Caco-2 (cell line): Measurements from ENCODE around the gene FIBCD1. TPM values are rescaled to one million over a fixed set of nuclear protein-coding genes. Genes with fewer than 3 reads are reported as not detected.

Source experiments
- BruUV-seq: library from RNA; stranded (reverse); fragments of 400-500 nt; replicated peaks from 2 replicates; lab custom pipeline; 2021; lab: Mats Ljungman, UMichigan
- CTCF ChIA-PET: fragments of 300-600 bp; sonication (Branson Sonifier 250); formaldehyde crosslinking; loops from one replicate; lab custom pipeline; 2022; ENCODE audit warnings: antibody characterized with exemption; lab: Charles Lee
- POLR2A ChIA-PET: fragments of 300-600 bp; sonication (Branson Sonifier 250); formaldehyde crosslinking; loops from one replicate; lab custom pipeline; 2022; ENCODE audit warnings: antibody characterized with exemption; lab: Charles Lee
- DNase-seq, 2 experiments: peaks; one replicate each; pipeline versions ENCODE4 v3.0.0 to v3.0.0-alpha.2; 2020 to 2022
- H3K27me3 ChIP-seq: replicated peaks from 2 replicates; pipeline ENCODE4 v1.6.0; 2011; ENCODE audit warnings: low read length; ENCODE audit not compliant: control insufficient read depth, insufficient read depth
- H3K36me3 ChIP-seq: 2 replicates; pipeline ENCODE4 v1.5.1; 2011; ENCODE audit warnings: low read length; ENCODE audit not compliant: control insufficient read depth, insufficient read depth
- H3K4me1 ChIP-seq: fragments of 250-450 bp; sonication (Bioruptor Pico); 2 replicates; pipeline ENCODE4 v1.5.1; 2020; ENCODE audit warnings: mild to moderate bottlenecking
- H3K4me3 ChIP-seq: 2 replicates; pipeline ENCODE4 v1.5.1; 2011; ENCODE audit warnings: low read depth, mild to moderate bottlenecking, control low read depth, low read length
- H3K9me3 ChIP-seq: fragments of 250-450 bp; sonication (Bioruptor Pico); 2 replicates; pipeline ENCODE4 v1.5.1; 2020; ENCODE audit warnings: mild to moderate bottlenecking, moderate library complexity
- H3K27ac Mint-ChIP-seq: one replicate; pipeline ENCODE4 v1.8.0; 2022; ENCODE audit warnings: mixed read lengths; ENCODE audit not compliant: unreplicated experiment
- H3K27me3 Mint-ChIP-seq: one replicate; pipeline ENCODE4 v1.8.0; 2022; ENCODE audit warnings: mixed read lengths; ENCODE audit not compliant: insufficient read depth, unreplicated experiment
- H3K36me3 Mint-ChIP-seq: one replicate; pipeline ENCODE4 v1.8.0; 2022; ENCODE audit warnings: mild to moderate bottlenecking, mixed read lengths; ENCODE audit not compliant: insufficient read depth, unreplicated experiment
- H3K4me1 Mint-ChIP-seq: one replicate; pipeline ENCODE4 v1.8.0; 2022; ENCODE audit warnings: low read depth, mixed read lengths; ENCODE audit not compliant: unreplicated experiment
- H3K4me3 Mint-ChIP-seq: one replicate; pipeline ENCODE4 v1.8.0; 2022; ENCODE audit warnings: mild to moderate bottlenecking, moderate library complexity, mixed read lengths; ENCODE audit not compliant: unreplicated experiment
- H3K9me3 Mint-ChIP-seq: one replicate; pipeline ENCODE4 v1.8.0; 2022; ENCODE audit warnings: mixed read lengths; ENCODE audit not compliant: unreplicated experiment
- CTCF ChIP-seq, 2 experiments: fragments of 200-600 bp in 1 of 2; IDR thresholded peaks; 1 replicate in 1 of 2; 2 replicates in 1 of 2; pipeline versions ENCODE4 v1.5.1 to v1.8.0; 2011 to 2022; ENCODE audit warnings: antibody characterized with exemption in 1 of 2, control low read depth in 1 of 2, inconsistent platforms in 1 of 2, low read depth in 1 of 2, low read length in 1 of 2, mild to moderate bottlenecking in 1 of 2, moderate library complexity in 1 of 2; ENCODE audit not compliant: insufficient read depth in 1 of 2, severe bottlenecking in 1 of 2, unreplicated experiment in 1 of 2
- intact Hi-C: fragments of 100-400 bp; cut with micrococcal nuclease; formaldehyde crosslinking; loops from one replicate; pipeline ENCODE4 v1.10.0; 2022; ENCODE audit not compliant: unreplicated experiment
- total RNA-seq: library from RNA; stranded (reverse); gene quantifications from 2 replicates; pipeline ENCODE4 v1.2.3, GENCODE V29; 2022

FIBCD1 gene
- total RNA-seq, 1 experiment from 2014 or later: not detected

- Histone ChIP-seq H3K36me3 (no peaks in the 10 kb centered on the region), H3K4me1 (no peaks in the 10 kb centered on the region), H3K4me3 (no peak overlapping the region), H3K27me3 (no peaks in the 10 kb centered on the region), H3K9me3 (no peaks in the 10 kb centered on the region)
- no peak for DNase-seq
- peaks cover 8% of the 10 kb centered on the region for H3K27me3 Mint-ChIP-seq
- no peaks in the 10 kb centered on the region for H3K4me1 Mint-ChIP-seq
- no peak for TF ChIP-seq CTCF (IDR thresholded peaks at IDR 0.05; ENCODE audit: insufficient read depth in 1 of 2, low read depth in 1 of 2, low read length in 1 of 2, severe bottlenecking in 1 of 2, unreplicated experiment in 1 of 2)
- H3K36me3 Mint-ChIP-seq: no peaks in the 10 kb centered on the region
- intact Hi-C loops: no loop called here
- BruUV-seq: no TSS peak
- H3K9me3 Mint-ChIP-seq: no peaks in the 10 kb centered on the region
- CTCF ChIA-PET: no interaction called here
- POLR2A ChIA-PET: no interaction called here
- H3K27ac Mint-ChIP-seq: no peak overlapping the region
- H3K4me3 Mint-ChIP-seq: no peak overlapping the region
Observed at GRCh38 chr9:130987054-130987453, 48.0 kb upstream of the FIBCD1 start.

GRCh38 chr9:130986356-130986965 is 47.4 kb upstream of the FIBCD1 start:
- H3K4me3 ChIP-seq: no peak overlapping the region
- H3K4me1 ChIP-seq: no peaks in the 10 kb centered on the region
- no peaks in the 10 kb centered on the region for H3K27me3 ChIP-seq
- ChIA-PET CTCF (no interaction called here), POLR2A (no interaction called here)
- no peak overlapping the region for H3K27ac Mint-ChIP-seq
- H3K36me3 Mint-ChIP-seq: no peaks in the 10 kb centered on the region
- no peaks in the 10 kb centered on the region for H3K4me1 Mint-ChIP-seq
- no peaks in the 10 kb centered on the region for H3K9me3 Mint-ChIP-seq
- no peaks in the 10 kb centered on the region for H3K9me3 ChIP-seq
- TF ChIP-seq CTCF (IDR thresholded peaks at IDR 0.05; ENCODE audit: insufficient read depth in 1 of 2, low read depth in 1 of 2, low read length in 1 of 2, severe bottlenecking in 1 of 2, unreplicated experiment in 1 of 2): no peak
- peaks cover 6% of the 10 kb centered on the region for H3K27me3 Mint-ChIP-seq
- intact Hi-C loops: no loop called here
- no TSS peak for BruUV-seq
- H3K36me3 ChIP-seq: no peaks in the 10 kb centered on the region
- no peak for DNase-seq
- no peak overlapping the region for H3K4me3 Mint-ChIP-seq

GRCh38 chr9:130985606-130986162 is 46.6 kb upstream of the FIBCD1 start:
- CTCF ChIA-PET: no interaction called here
- Histone ChIP-seq H3K36me3 (no peaks in the 10 kb centered on the region), H3K9me3 (no peaks in the 10 kb centered on the region), H3K4me1 (no peaks in the 10 kb centered on the region), H3K4me3 (no peak overlapping the region), H3K27me3 (no peaks in the 10 kb centered on the region)
- Mint-ChIP-seq H3K36me3 (no peaks in the 10 kb centered on the region), H3K27ac (no peak overlapping the region), H3K9me3 (no peaks in the 10 kb centered on the region), H3K27me3 (peaks cover 5% of the 10 kb centered on the region), H3K4me3 (no peak overlapping the region), H3K4me1 (no peaks in the 10 kb centered on the region)
- intact Hi-C loops: no loop called here
- no TSS peak for BruUV-seq
- POLR2A ChIA-PET: no interaction called here
- no peak for TF ChIP-seq CTCF (IDR thresholded peaks at IDR 0.05; ENCODE audit: insufficient read depth in 1 of 2, low read depth in 1 of 2, low read length in 1 of 2, severe bottlenecking in 1 of 2, unreplicated experiment in 1 of 2)
- no peak for DNase-seq
